Spleen (tissue), 11 donors: ENCODE measurements around the gene C11orf98. TPM values are rescaled to one million over a fixed set of nuclear protein-coding genes. Genes with fewer than 3 reads are reported as not detected.

Source experiments
- DNase-seq: peaks from one replicate; pipeline ENCODE4 v3.0.0-alpha.2; 2020
- H3K27ac ChIP-seq, 8 donors: fragments of 200-600 bp; sonication (generic) in 7 of 8; 1 replicate in 4 of 8; 2 replicates in 4 of 8; pipeline versions ENCODE4 v1.5.0 to v1.8.0; 2016 to 2021; ENCODE audit warnings: inconsistent platforms in 4 of 8, mild to moderate bottlenecking in 4 of 8, moderate library complexity in 1 of 8
- H3K27me3 ChIP-seq, 7 donors: fragments of 200-600 bp; sonication (generic) in 6 of 7; replicated peaks in 1 of 7; 1 replicate in 4 of 7; 2 replicates in 3 of 7; pipeline versions ENCODE4 v1.5.0 to v1.8.0; 2016 to 2021; ENCODE audit warnings: inconsistent platforms in 3 of 7, mild to moderate bottlenecking in 1 of 7
- H3K36me3 ChIP-seq, 6 donors: fragments of 200-600 bp; sonication (generic) in 5 of 6; 1 replicate in 4 of 6; 2 replicates in 2 of 6; pipeline versions ENCODE4 v1.5.0 to v1.8.0; 2016 to 2021; ENCODE audit warnings: inconsistent platforms in 2 of 6
- H3K4me1 ChIP-seq, 6 donors: fragments of 200-600 bp; sonication (generic) in 5 of 6; 1 replicate in 3 of 6; 2 replicates in 3 of 6; pipeline versions ENCODE4 v1.5.0 to v1.8.0; 2016 to 2021; ENCODE audit warnings: inconsistent platforms in 3 of 6
- H3K4me3 ChIP-seq, 8 donors: fragments of 200-600 bp; sonication (generic) in 7 of 8; 1 replicate in 4 of 8; 2 replicates in 4 of 8; pipeline versions ENCODE4 v1.5.0 to v1.8.0; 2016 to 2021; ENCODE audit warnings: inconsistent platforms in 4 of 8, mild to moderate bottlenecking in 4 of 8, moderate library complexity in 2 of 8
- H3K9me3 ChIP-seq, 8 donors: fragments of 200-600 bp; sonication (generic) in 7 of 8; 1 replicate in 4 of 8; 2 replicates in 4 of 8; pipeline versions ENCODE4 v1.5.0 to v1.8.0; 2016 to 2021; ENCODE audit warnings: inconsistent platforms in 4 of 8
- CTCF ChIP-seq, 11 experiments: fragments of 200-600 bp in 7 of 11; fragments of 450-650 bp in 4 of 11; sonication (generic) in 4 of 11; IDR thresholded peaks in 8 of 11; conservative IDR thresholded peaks in 3 of 11; 1 replicate in 7 of 11; 2 replicates in 4 of 11; pipeline versions ENCODE4 v1.4.0 to v1.8.0; 2016 to 2021; ENCODE audit warnings: antibody characterized with exemption in 11 of 11, inconsistent platforms in 4 of 11, mild to moderate bottlenecking in 1 of 11
- POLR2A ChIP-seq, 3 donors: fragments of 450-650 bp; IDR thresholded peaks; one replicate each; pipeline ENCODE4 v1.5.1; 2017; ENCODE audit warnings: antibody characterized with exemption in 3 of 3, mild to moderate bottlenecking in 1 of 3
- POLR2AphosphoS5 ChIP-seq, 3 donors: sonication (generic); formaldehyde crosslinking; IDR thresholded peaks; one replicate each; pipeline ENCODE4 v1.5.1; 2017; ENCODE audit warnings: antibody characterized with exemption in 3 of 3
- WGBS, 5 donors: extraction: QIAGEN DNeasy Blood & Tissue Kit in 3 of 5; methylation state at CpG; one replicate each; pipeline versions ENCODE4 v1.1.5 to v1.1.7; 2013 to 2018; 5-methylcytosine and 5-hydroxymethylcytosine counted together
- intact Hi-C: fragments of 100-400 bp; cut with DNase I; formaldehyde crosslinking; loops from one replicate; pipeline ENCODE4 v1.15.0; 2023; ENCODE audit warnings: low total_unique reads
- polyA plus RNA-seq, 3 donors: library from polyadenylated mRNA; stranded (reverse); fragments of 200-250 nt; gene quantifications; one replicate each; pipeline ENCODE4 v1.2.1, GENCODE V29; 2013
- total RNA-seq, 7 donors: library from RNA; depleted of rRNA in 3 of 7; stranded (reverse); fragments of >200 nt in 3 of 7; fragmentation: NEBNext Ultra II Directional in 4 of 7; extraction: Animal tissue kit (Norgen Biotek cat#: 25700) in 4 of 7; gene quantifications; one replicate each; pipeline versions ENCODE4 v1.1.0 to v1.2.1, GENCODE V29; 2016 to 2021
- donor health status: healthy with polysubstance abuse.
- donor health status: DM: no; HTN: no; CAD: no; lungs with moderate emphysema.
- donor health status: DM: no; HTN: no; CAD: no.
- donor health status: Bipolar disorder and iron deficiency.
- donor health status: healthy.
- donor health status: DM: no; HTN: no; CAD: no.
- donor health status: DM: yes; HTN: yes; CAD: no.

The C11orf98 gene
- total and polyA plus RNA-seq, 10 donors = 30.9 to 164 (median 42.8) TPM

GRCh38 chr11:62645671-62645945 lies 19.4 kb downstream of the C11orf98 start:
- intact Hi-C loops = no loop called here
- Histone ChIP-seq H3K9me3 (no peaks in the 10 kb centered on the region), H3K27me3 (no peaks in the 10 kb centered on the region), H3K27ac (peak overlapping the region; percentile 89 to 98 (median 94)), H3K4me3 (peak overlapping the region; percentile 84 to 99 (median 96)), H3K4me1 (peaks cover 20 to 84% (median 37%) of the 10 kb centered on the region in 6 donors), H3K36me3 (peaks cover 0 to 64% (median 43%) of the 10 kb centered on the region in 6 donors)
- 12 to 18% (median 16%) methylated on average over 11 of the region's 11 CpGs for WGBS, 5 donors
- DNase-seq = no peak
- TF ChIP-seq POLR2AphosphoS5 (IDR thresholded peaks at IDR 0.05) (no peak), POLR2A (IDR thresholded peaks at IDR 0.05) (no peak), CTCF (IDR thresholded peaks at IDR 0.05 in 8 of 11, conservative IDR thresholded peaks at IDR 0.05 in 3 of 11) (no peak)

- Histone ChIP-seq H3K27ac (no peak overlapping the region), H3K36me3 (peaks cover 0 to 58% (median 40%) of the 10 kb centered on the region in 6 donors)
Observed at GRCh38 chr11:62644220-62644619, 20.8 kb downstream of the C11orf98 start.

GRCh38 chr11:62632492-62632891 lies 32.5 kb downstream of the C11orf98 start:
- H3K4me1 ChIP-seq = peaks cover 0 to 28% (median 3%) of the 10 kb centered on the region in 6 donors
- H3K27me3 ChIP-seq = no peaks in the 10 kb centered on the region
- no peak for DNase-seq
- WGBS, 5 donors = 91 to 97% (median 96%) methylated on average over 6 of the region's 6 CpGs
- no peaks in the 10 kb centered on the region for H3K9me3 ChIP-seq
- peaks cover 9 to 100% (median 94%) of the 10 kb centered on the region in 6 donors for H3K36me3 ChIP-seq
- no peak overlapping the region for H3K27ac ChIP-seq
- H3K4me3 ChIP-seq = no peak overlapping the region
- no peak for TF ChIP-seq POLR2A (IDR thresholded peaks at IDR 0.05)
- intact Hi-C loops = no loop called here

More at GRCh38 chr11:62644220-62644619, 20.8 kb downstream of the C11orf98 start:
- H3K4me3 ChIP-seq = no peak overlapping the region
- no peaks in the 10 kb centered on the region for H3K27me3 ChIP-seq
- TF ChIP-seq POLR2A (IDR thresholded peaks at IDR 0.05) (no peak), CTCF (IDR thresholded peaks at IDR 0.05 in 8 of 11, conservative IDR thresholded peaks at IDR 0.05 in 3 of 11) (no peak), POLR2AphosphoS5 (IDR thresholded peaks at IDR 0.05) (no peak)
- intact Hi-C loops = no loop called here
- H3K9me3 ChIP-seq = no peaks in the 10 kb centered on the region
- WGBS, 5 donors = 76 to 93% (median 80%) methylated on average over 8 of the region's 8 CpGs
- DNase-seq = no peak
- H3K4me1 ChIP-seq = peaks cover 20 to 87% (median 35%) of the 10 kb centered on the region in 6 donors

GRCh38 chr11:62627713-62628112 lies 37.3 kb downstream of the C11orf98 start:
- 79 to 92% (median 90%) methylated on average over 3 of the region's 3 CpGs for WGBS, 5 donors
- DNase-seq = no peak
- TF ChIP-seq POLR2A (IDR thresholded peaks at IDR 0.05) (no peak), POLR2AphosphoS5 (IDR thresholded peaks at IDR 0.05) (no peak), CTCF (IDR thresholded peaks at IDR 0.05 in 8 of 11, conservative IDR thresholded peaks at IDR 0.05 in 3 of 11) (no peak)
- H3K27me3 ChIP-seq = no peaks in the 10 kb centered on the region
- H3K4me1 ChIP-seq = peaks cover 0 to under 1% (median 0%) of the 10 kb centered on the region in 6 donors
- H3K27ac ChIP-seq = no peak overlapping the region
- H3K4me3 ChIP-seq = no peak overlapping the region
- H3K9me3 ChIP-seq = no peaks in the 10 kb centered on the region
- intact Hi-C loops = no loop called here
- peaks cover 14 to 84% (median 77%) of the 10 kb centered on the region in 6 donors for H3K36me3 ChIP-seq
